Mucosa of rectum (tissue), 2 donors: Measurements from ENCODE around the gene ASF1B.

Source experiments
- H3K27ac ChIP-seq, 2 donors: one replicate each; pipeline ENCODE4 v1.7.0; 2013; ENCODE audit warnings: inconsistent platforms in 2 of 2, low read depth in 2 of 2, low read length in 2 of 2
- H3K27me3 ChIP-seq, 2 donors: one replicate each; pipeline ENCODE4 v1.7.0; 2013; ENCODE audit warnings: low read length in 2 of 2; ENCODE audit not compliant: control insufficient read depth in 2 of 2, insufficient read depth in 2 of 2
- H3K36me3 ChIP-seq, 2 donors: one replicate each; pipeline ENCODE4 v1.7.0; 2013; ENCODE audit warnings: low read length in 2 of 2; ENCODE audit not compliant: control insufficient read depth in 2 of 2, insufficient read depth in 2 of 2
- H3K4me1 ChIP-seq, 2 donors: one replicate each; pipeline ENCODE4 v1.7.0; 2013; ENCODE audit warnings: low read length in 2 of 2, mild to moderate bottlenecking in 1 of 2; ENCODE audit not compliant: control insufficient read depth in 2 of 2, insufficient read depth in 2 of 2
- H3K4me3 ChIP-seq, 2 donors: one replicate each; pipeline ENCODE4 v1.7.0; 2013; ENCODE audit warnings: low read length in 2 of 2
- H3K9ac ChIP-seq, 2 donors: one replicate each; pipeline ENCODE4 v1.7.0; 2013; ENCODE audit warnings: low read length in 2 of 2, low read depth in 1 of 2, mild to moderate bottlenecking in 1 of 2
- H3K9me3 ChIP-seq, 2 donors: one replicate each; pipeline ENCODE4 v1.7.0; 2013; ENCODE audit warnings: low read length in 2 of 2; ENCODE audit not compliant: control insufficient read depth in 2 of 2
- donor health status: healthy.
- donor health status: Normal muscosa, but diverticular disease.

Gene ASF1B

DNA sequence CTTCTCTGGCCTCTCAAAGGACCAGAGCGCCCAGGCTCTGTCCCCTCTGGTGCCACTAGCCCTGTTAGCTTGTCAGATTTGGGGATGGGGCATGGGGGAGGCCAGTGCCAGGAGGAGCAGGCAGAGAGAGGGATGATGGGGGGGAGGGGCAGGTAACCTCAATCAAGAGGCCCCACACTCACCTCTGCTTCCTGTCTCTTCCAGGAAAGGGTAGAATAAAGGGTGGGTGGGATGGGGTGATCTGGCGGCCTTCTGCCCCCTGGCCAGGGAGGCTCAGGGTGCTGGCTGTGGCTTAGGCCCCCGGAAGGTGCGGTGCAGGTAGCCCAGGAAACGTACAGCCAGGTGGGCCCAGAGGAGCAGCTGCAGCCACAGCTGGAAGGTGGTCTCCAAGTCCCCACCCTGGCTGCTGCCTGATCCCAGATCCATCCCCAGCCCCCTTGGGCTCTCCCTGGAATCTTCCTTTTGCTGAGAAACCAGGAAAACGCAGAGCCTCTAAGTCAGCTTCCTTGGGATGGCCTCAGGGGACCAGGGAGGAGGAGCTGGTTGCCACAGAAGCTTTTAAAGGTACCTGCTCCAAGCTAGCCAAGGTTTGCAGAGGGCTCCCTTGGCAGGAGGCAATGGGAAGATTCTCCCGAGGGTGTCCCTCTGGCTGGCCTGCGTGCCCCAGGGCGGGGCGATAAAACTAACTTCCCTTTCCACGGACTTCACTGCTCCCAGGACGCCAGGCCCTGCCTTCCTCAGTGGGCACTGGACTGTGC lies 24.2 kb downstream of the ASF1B start:
- no peaks in the 10 kb centered on the region for H3K36me3 ChIP-seq
- peak overlapping the region in 1 of 2 donors; percentile 50 for H3K9ac ChIP-seq
- H3K4me1 ChIP-seq = peaks cover 19 to 28% of the 10 kb centered on the region in 2 donors
- no peak overlapping the region for H3K4me3 ChIP-seq
- H3K9me3 ChIP-seq = no peaks in the 10 kb centered on the region
- no peaks in the 10 kb centered on the region for H3K27me3 ChIP-seq
- peak overlapping the region; percentile 35 to 65 for H3K27ac ChIP-seq

GRCh38 chr19:14111486-14111885 lies 24.9 kb downstream of the ASF1B start:
- no peaks in the 10 kb centered on the region for H3K36me3 ChIP-seq
- no peak overlapping the region for H3K9ac ChIP-seq
- peaks cover 14 to 21% of the 10 kb centered on the region in 2 donors for H3K4me1 ChIP-seq
- H3K9me3 ChIP-seq = no peaks in the 10 kb centered on the region
- no peak overlapping the region for H3K27ac ChIP-seq
- H3K4me3 ChIP-seq = no peak overlapping the region
- no peaks in the 10 kb centered on the region for H3K27me3 ChIP-seq

- Histone ChIP-seq H3K9ac (no peak overlapping the region), H3K9me3 (no peaks in the 10 kb centered on the region), H3K4me3 (no peak overlapping the region), H3K27ac (no peak overlapping the region), H3K4me1 (peaks cover 16 to 18% of the 10 kb centered on the region in 2 donors), H3K36me3 (no peaks in the 10 kb centered on the region), H3K27me3 (no peaks in the 10 kb centered on the region)
These were observed 25.7 kb downstream of the ASF1B start for GRCh38 chr19:14110650-14111049.

GRCh38 chr19:14107581-14108461 lies 28.6 kb downstream of the ASF1B start:
- H3K27me3 ChIP-seq = no peaks in the 10 kb centered on the region
- H3K4me1 ChIP-seq = peaks cover 2 to 15% of the 10 kb centered on the region in 2 donors
- H3K9ac ChIP-seq = no peak overlapping the region
- peaks cover 5 to 7% of the 10 kb centered on the region in 2 donors for H3K36me3 ChIP-seq
- no peak overlapping the region for H3K4me3 ChIP-seq
- H3K27ac ChIP-seq = no peak overlapping the region
- H3K9me3 ChIP-seq = no peaks in the 10 kb centered on the region

- no peak overlapping the region for H3K9ac ChIP-seq
- no peaks in the 10 kb centered on the region for H3K9me3 ChIP-seq
- no peak overlapping the region for H3K4me3 ChIP-seq
- peaks cover 0 to 9% of the 10 kb centered on the region in 2 donors for H3K4me1 ChIP-seq
- peaks cover 12 to 15% of the 10 kb centered on the region in 2 donors for H3K36me3 ChIP-seq
- no peak overlapping the region for H3K27ac ChIP-seq
- no peaks in the 10 kb centered on the region for H3K27me3 ChIP-seq
These were observed 29.5 kb downstream of the ASF1B start for GRCh38 chr19:14106840-14107239.

- Histone ChIP-seq H3K4me3 (no peak overlapping the region), H3K27ac (peak overlapping the region; percentile 63 to 68), H3K36me3 (peaks cover 16 to 19% of the 10 kb centered on the region in 2 donors), H3K27me3 (no peaks in the 10 kb centered on the region), H3K4me1 (peaks cover 0 to 9% of the 10 kb centered on the region in 2 donors), H3K9me3 (no peaks in the 10 kb centered on the region), H3K9ac (no peak overlapping the region)
These were observed 30.7 kb downstream of the ASF1B start for GRCh38 chr19:14105680-14106079.

- peaks cover 0 to 9% of the 10 kb centered on the region in 2 donors for H3K4me1 ChIP-seq
- H3K36me3 ChIP-seq = peaks cover 19 to 23% of the 10 kb centered on the region in 2 donors
- H3K9me3 ChIP-seq = no peaks in the 10 kb centered on the region
- no peak overlapping the region for H3K4me3 ChIP-seq
- no peaks in the 10 kb centered on the region for H3K27me3 ChIP-seq
- no peak overlapping the region for H3K27ac ChIP-seq
- H3K9ac ChIP-seq = no peak overlapping the region
These were observed 33.1 kb downstream of the ASF1B start for GRCh38 chr19:14103310-14103709.

DNA sequence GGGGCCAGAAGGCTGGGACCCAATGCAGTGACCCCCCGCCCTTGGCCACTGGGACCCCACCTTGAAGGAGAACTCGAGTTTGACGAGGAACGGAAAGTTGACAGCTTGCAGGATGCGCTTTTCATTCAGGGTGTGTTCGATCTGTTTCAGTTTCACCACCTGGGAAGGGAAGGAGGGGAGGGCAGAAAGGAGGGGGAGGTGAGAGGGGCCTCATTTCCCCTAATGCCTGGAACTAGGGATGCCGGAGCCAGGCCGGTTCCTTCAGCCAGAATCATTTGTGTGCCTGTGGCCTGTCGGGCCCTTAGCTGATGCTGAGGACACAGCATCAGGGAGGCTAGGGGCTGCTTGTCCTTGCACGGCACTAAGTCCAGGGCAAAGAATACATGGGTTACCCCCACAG lies 33.6 kb downstream of the ASF1B start:
- peaks cover 23 to 27% of the 10 kb centered on the region in 2 donors for H3K36me3 ChIP-seq
- H3K27me3 ChIP-seq = no peaks in the 10 kb centered on the region
- H3K4me1 ChIP-seq = peaks cover 0 to 9% of the 10 kb centered on the region in 2 donors
- no peak overlapping the region for H3K9ac ChIP-seq
- H3K4me3 ChIP-seq = no peak overlapping the region
- H3K9me3 ChIP-seq = no peaks in the 10 kb centered on the region
- H3K27ac ChIP-seq = no peak overlapping the region

- H3K27ac ChIP-seq = no peak overlapping the region
- no peak overlapping the region for H3K9ac ChIP-seq
- H3K36me3 ChIP-seq = peaks cover 29 to 32% of the 10 kb centered on the region in 2 donors
These were observed 34.2 kb downstream of the ASF1B start for GRCh38 chr19:14102102-14102696.

More at GRCh38 chr19:14102102-14102696, 34.2 kb downstream of the ASF1B start:
- no peaks in the 10 kb centered on the region for H3K9me3 ChIP-seq
- H3K4me3 ChIP-seq = no peak overlapping the region
- peaks cover 0 to 9% of the 10 kb centered on the region in 2 donors for H3K4me1 ChIP-seq
- H3K27me3 ChIP-seq = no peaks in the 10 kb centered on the region
